Measurements from ENCODE around the gene NBL1.

Gene NBL1

DNA sequence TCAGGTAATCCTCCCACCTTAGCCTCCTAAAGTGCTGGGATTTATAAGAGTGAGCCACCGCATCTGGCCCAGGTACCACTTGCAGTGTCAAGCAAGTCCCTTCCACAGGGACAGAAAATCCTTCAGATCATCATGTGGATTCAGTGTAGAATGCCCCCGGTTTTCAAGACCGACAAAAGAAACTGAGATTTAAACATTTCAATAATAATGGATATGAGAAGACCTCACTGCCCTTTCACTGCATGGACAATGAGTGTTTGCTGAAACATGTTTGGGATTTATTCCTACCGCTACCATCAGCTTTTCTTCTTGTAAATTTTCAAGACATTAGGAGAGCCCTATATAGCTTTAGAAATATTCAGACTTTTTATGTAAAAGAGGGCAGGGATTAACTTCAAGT lies 62.0 kb downstream of the NBL1 start:
- DNase-seq = no peak
